ENCODE results near the gene MED29. TPM values are rescaled to one million over a fixed set of nuclear protein-coding genes. Genes with fewer than 3 reads are reported as not detected.

MED29 gene
- total and polyA plus RNA-seq, 2 of the 13 experiments (the other 11 are each of a cell fraction or from before 2014, with no cell fraction given) = 14.0 to 19.7 TPM

DNA sequence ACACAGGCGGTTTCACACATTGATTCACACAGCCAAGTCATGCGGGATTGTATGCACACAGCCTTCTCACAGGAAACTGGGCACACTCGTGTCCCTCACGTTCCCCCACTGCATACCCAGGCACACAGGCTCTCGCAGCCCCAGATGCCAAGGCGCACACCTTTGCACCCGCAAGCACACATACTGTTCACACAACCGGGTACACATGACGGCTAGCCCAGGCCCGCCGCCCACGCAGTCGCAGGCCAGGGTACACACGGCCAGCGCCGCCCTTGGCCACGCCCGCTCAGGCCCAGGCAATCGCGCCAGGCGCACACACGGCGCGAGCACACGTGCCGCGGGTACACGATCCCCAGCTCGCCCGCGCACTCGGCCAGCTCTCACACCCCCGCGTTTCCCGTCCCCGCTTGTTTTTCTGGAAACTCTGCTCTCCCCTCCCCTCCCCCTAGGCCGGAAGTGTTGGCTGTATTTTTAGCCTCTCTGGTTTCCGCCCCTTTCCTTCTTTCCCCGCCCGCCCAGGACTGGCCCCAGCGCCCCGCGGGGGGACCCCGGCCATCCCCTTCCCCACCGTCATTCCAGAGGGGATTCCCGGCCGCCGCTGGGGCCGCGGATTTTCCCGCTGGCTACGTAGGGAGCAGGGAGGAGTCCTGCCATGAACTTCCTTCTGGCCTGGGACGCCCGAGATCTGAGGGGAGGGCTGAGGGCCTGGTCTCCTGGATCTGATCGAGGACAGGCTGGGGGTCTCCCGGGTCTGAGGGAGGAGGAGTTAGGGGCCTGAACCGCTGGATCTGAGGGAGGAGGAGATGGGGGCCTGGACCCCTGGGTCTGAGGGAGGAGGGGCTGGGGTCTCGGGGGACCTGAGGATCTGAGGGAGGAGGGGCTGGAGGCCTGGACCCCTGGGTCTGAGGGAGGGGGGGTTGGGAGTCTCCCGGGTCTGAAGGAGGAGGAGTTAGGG, 11.4 kb downstream of the MED29 start (continued):
- no peak for TF ChIP-seq ZNF331 (CRISPR knock-in tag; IDR thresholded peaks at IDR 0.05)
- 0 out of 2 replicates have a peak, but pooled peaks have one; percentile 50 for TF ChIP-seq ZNF773 (CRISPR knock-in tag; IDR thresholded peaks at IDR 0.05; ENCODE audit: borderline replicate concordance)
- peak; percentile 58; the same call in 1 of the 2 replicates for TF ChIP-seq ZBTB43 (CRISPR knock-in tag; conservative IDR thresholded peaks at IDR 0.05)
- peak; percentile 17; the same call in 1 of the 2 replicates for TF ChIP-seq CHCHD3 (CRISPR knock-in tag; IDR thresholded peaks at IDR 0.05)
- TF ChIP-seq ZNF768 (CRISPR knock-in tag; IDR thresholded peaks at IDR 0.05) = peak; percentile 10; the same call in 1 of the 2 replicates
- 0 out of 2 replicates have a peak, but pooled peaks have one; percentile 23 for TF ChIP-seq ATF3 (CRISPR knock-in tag; IDR thresholded peaks at IDR 0.05)
- TF ChIP-seq MXD1 (CRISPR knock-in tag; IDR thresholded peaks at IDR 0.05) = 0 out of 2 replicates have a peak, but pooled peaks have one; percentile 7
- TF ChIP-seq ZHX1 (CRISPR knock-in tag; IDR thresholded peaks at IDR 0.05; ENCODE audit: low read depth) = peak; percentile 29; the same call in 1 of the 2 replicates
- 0 out of 2 replicates have a peak, but pooled peaks have one; percentile 40 for TF ChIP-seq ZSCAN22 (CRISPR knock-in tag; IDR thresholded peaks at IDR 0.05)
- 0 out of 2 replicates have a peak, but pooled peaks have one; percentile 19 for TF ChIP-seq ZNF784 (CRISPR knock-in tag; IDR thresholded peaks at IDR 0.05; ENCODE audit: borderline replicate concordance)
- no peak for TF ChIP-seq ZNF839 (CRISPR knock-in tag; IDR thresholded peaks at IDR 0.05; ENCODE audit: borderline replicate concordance)
- no peak for TF ChIP-seq ZNF556 (CRISPR knock-in tag; IDR thresholded peaks at IDR 0.05; ENCODE audit: borderline replicate concordance)
- TF ChIP-seq MXD4 (CRISPR knock-in tag; IDR thresholded peaks at IDR 0.05) = no peak
- no peak for TF ChIP-seq ZNF761 (CRISPR knock-in tag; conservative IDR thresholded peaks at IDR 0.05)
- 0 out of 2 replicates have a peak, but pooled peaks have one; percentile 12 for TF ChIP-seq ZBTB7A (CRISPR knock-in tag; IDR thresholded peaks at IDR 0.05)
- TF ChIP-seq, protein P1, sequence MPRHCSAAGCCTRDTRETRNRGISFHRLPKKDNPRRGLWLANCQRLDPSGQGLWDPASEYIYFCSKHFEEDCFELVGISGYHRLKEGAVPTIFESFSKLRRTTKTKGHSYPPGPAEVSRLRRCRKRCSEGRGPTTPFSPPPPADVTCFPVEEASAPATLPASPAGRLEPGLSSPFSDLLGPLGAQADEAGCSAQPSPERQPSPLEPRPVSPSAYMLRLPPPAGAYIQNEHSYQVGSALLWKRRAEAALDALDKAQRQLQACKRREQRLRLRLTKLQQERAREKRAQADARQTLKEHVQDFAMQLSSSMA (CRISPR knock-in tag; IDR thresholded peaks at IDR 0.05) = no peak
- no peak for TF ChIP-seq GRHL1 (CRISPR knock-in tag; conservative IDR thresholded peaks at IDR 0.05)
- no peak for TF ChIP-seq ZFP62 (CRISPR knock-in tag; IDR thresholded peaks at IDR 0.05)
- 0 out of 2 replicates have a peak, but pooled peaks have one; percentile 30 for TF ChIP-seq YEATS4 (CRISPR knock-in tag; IDR thresholded peaks at IDR 0.05; ENCODE audit: borderline replicate concordance)

Data from HepG2 (cell line).